Retinal pigment epithelial cell (primary cell): ENCODE results near the gene MRPL23.

ENCODE experiments used
- DNase-seq: peaks from one replicate; pipeline ENCODE4 v3.0.0-alpha.2; 2010; ENCODE audit warnings: low read depth
- H3K4me3 ChIP-seq: 2 replicates; pipeline ENCODE4 v1.5.1; 2011; ENCODE audit warnings: mild to moderate bottlenecking, low read length, control low read depth, moderate library complexity
- TF ChIP-seq, protein P1 (sequence below): conservative IDR thresholded peaks from 2 replicates; pipeline ENCODE4 v1.5.1; 2011; ENCODE audit warnings: low read depth, low read length, control low read depth, inconsistent platforms

MRPL23 gene

DNA sequence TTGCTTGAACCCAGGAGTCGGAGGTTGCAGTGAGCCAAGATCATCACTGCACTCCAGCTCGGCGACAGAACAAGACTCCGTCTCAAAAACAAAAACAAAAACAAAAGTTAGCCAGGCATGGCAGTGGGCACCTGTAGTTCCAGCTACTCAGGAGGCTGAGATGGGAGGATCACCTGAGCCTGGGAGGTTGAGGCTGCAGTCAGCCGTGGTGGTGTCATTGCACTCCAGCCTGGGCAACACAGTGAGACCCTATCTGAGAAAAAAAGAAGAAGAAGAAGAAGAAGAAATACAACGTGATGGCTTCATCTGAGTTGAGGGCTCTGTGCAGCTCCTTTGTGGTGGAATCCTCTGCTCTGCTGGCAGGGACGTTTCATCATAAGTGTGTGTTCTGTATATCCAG is 37.6 kb upstream of the MRPL23 start:
- TF ChIP-seq, protein P1, sequence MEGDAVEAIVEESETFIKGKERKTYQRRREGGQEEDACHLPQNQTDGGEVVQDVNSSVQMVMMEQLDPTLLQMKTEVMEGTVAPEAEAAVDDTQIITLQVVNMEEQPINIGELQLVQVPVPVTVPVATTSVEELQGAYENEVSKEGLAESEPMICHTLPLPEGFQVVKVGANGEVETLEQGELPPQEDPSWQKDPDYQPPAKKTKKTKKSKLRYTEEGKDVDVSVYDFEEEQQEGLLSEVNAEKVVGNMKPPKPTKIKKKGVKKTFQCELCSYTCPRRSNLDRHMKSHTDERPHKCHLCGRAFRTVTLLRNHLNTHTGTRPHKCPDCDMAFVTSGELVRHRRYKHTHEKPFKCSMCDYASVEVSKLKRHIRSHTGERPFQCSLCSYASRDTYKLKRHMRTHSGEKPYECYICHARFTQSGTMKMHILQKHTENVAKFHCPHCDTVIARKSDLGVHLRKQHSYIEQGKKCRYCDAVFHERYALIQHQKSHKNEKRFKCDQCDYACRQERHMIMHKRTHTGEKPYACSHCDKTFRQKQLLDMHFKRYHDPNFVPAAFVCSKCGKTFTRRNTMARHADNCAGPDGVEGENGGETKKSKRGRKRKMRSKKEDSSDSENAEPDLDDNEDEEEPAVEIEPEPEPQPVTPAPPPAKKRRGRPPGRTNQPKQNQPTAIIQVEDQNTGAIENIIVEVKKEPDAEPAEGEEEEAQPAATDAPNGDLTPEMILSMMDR, result no peak
- no peak overlapping the region for H3K4me3 ChIP-seq
- no peak for DNase-seq

DNA sequence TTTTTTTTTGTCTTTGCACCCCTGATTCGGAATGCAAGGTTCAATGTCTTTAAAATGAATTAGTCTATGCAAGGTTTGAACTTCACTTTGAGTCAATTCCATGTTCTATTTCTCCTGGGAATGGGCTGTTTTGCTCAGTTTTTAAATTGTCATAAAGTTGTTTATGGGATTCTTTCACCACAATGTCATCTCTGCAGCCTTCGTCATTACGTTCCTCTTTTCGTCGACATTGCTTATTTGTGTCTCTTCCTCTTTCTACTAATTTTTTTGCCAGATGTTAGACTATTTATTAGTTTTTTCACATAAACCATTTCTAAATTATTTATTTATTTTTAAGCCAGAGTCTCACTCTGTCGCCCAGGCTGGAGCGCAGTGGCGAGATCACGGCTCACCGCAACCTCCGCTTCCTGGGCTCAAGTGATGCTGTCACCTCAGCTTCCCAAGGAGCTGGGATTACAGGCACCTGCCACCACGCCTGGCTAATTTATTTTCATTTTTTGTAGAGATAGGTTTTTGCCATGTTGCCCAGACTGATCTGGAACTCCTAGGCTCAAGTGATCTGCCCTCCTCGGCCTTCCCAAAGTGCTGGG is 34.7 kb upstream of the MRPL23 start:
- TF ChIP-seq, protein P1, result no peak
- DNase-seq, result no peak
- H3K4me3 ChIP-seq, result no peak overlapping the region

DNA sequence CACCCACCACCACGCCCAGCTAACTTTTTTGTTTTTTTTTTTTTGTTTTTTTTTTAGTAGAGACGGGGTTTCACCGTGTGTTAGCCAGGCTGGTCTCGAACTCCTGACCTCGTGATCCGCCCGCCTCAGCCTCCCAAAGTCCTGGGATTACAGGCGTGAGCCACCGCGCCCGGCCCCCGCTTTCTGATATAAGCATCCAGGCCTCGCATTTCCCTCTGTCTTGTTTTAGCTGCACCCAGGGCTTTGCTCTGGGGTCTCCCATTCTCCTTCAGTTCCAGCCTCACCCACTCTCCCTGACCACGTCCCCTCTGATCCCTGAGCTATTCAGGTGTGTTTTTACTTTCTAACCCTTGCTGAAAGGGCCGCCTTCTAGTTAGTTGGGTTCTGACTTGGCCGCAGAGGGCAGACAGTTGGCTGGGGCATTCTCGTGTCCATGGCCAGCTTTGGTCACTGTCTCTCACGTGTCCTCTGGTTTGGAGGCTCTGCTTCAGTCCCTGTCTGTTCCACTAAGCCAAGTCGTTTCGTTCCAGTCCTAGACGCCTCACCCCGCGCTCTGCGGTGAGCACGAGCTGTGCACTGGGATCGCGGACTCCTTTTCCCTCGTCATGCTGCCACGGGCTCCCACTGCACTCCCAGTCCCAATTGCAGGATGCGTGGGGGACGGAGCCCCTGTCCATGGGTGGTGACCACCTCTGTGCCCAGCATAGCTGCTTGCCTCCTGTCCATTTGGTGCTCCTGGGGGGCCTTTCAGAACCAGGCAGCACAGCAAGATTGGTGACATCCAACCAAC is 33.7 kb upstream of the MRPL23 start:
- H3K4me3 ChIP-seq, result no peak overlapping the region
- no peak for DNase-seq
- TF ChIP-seq, protein P1, result no peak

DNA sequence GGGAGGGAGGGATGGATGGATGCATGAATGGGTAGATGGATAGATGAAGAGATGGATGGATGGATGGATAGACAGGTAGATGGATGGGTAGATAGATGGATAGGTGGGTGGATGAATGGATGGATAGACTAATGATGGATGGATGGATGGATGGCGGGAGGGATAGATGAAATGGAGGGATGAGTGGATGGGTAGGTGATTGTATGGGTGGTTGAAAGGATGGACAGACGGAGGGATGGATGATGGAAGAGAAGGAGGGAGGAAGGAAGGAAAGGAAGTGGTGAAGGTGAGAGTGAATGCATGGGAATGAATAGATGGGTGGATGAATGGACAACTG is 31.4 kb upstream of the MRPL23 start:
- TF ChIP-seq, protein P1, result no peak
- no peak overlapping the region for H3K4me3 ChIP-seq
- DNase-seq, result no peak

DNA sequence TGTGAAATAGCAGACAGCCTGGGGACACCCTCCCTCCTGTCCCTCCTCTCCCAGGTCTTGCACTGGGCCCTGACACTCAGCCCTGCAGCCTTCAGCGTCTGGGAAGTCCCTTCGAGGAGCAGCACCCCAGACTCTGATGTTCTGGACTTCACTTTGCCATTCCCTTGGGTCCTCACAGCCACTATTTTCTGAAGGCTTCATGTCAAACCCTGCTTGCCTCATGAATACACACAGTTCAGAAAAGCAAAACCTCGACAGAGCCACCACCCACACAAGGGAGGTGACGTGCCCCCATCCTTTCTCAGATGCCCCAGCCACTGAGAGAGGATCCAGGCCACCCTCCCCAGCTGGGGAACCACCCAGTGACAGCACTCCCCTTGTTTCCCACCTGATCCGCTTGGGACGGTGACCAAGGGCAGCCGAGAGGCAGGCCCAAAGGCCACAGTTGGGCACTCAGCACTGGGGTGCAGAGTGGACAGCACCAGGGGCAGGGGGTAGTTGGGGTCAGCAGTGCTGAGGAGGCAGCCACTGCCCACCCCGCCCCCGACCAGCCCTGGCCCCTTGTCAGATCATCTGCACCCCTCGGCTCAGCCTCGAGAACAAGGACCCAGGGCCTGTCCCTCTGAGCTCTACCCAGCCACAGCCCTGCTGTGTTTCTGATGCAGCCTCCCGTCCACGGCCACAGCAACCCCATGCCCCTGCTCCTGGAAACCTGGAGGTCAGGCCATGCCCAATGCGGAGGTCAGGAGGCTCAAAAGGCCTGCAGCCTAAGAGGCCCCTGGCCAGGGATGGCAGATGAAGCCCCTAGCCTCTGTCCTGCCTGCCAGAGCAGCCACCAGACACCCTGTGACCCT is 30.8 kb upstream of the MRPL23 start:
- no peak for DNase-seq
- no peak overlapping the region for H3K4me3 ChIP-seq
- TF ChIP-seq, protein P1, result no peak

DNA sequence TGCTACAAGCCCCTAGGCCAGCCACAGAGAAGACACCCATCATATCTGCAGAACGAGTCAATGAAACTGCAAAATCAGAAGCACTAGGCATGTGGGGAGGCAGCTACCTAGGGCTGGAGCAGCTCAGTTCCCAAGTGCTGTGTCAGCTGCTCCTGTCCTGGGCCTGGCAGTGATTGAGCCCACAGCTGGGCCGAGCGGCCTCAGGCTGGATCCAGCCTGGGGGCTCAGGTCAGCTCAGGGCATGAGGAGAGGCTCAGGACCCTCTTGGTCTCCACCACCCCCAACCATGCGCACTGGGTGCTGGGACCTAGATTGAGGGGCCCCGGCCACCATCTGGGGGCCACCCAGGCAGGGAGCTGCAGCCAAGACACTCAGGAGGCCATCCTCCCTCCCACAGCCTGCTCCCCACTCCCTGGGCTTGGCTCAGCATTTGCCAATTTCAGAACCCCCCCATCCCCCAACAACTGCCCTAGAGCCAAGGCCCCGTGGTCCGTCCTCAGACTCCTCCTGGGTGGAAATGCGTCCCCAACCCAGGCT is 30.1 kb upstream of the MRPL23 start:
- no peak overlapping the region for H3K4me3 ChIP-seq
- TF ChIP-seq, protein P1, result no peak
- no peak for DNase-seq
